K562 (cell line): ENCODE measurements around the gene MATCAP1. TPM values are rescaled to one million over a fixed set of nuclear protein-coding genes. Genes with fewer than 3 reads are reported as not detected.

ENCODE experiments used
- BCOR ChIP-seq: fragments of 450-650 bp; IDR thresholded peaks from 2 replicates; pipeline ENCODE4 v1.6.1; 2016
- CAMTA2 ChIP-seq: fragments of 250-450 bp; sonication (Bioruptor Pico); conservative IDR thresholded peaks from 2 replicates; pipeline ENCODE4 v1.5.1; 2022
- ETS2 ChIP-seq: IDR thresholded peaks from 2 replicates; pipeline ENCODE4 v1.6.1; 2016; ENCODE audit warnings: borderline replicate concordance, missing genetic modification characterization, mild to moderate bottlenecking, moderate library complexity, missing compliant biosample characterization; ENCODE audit not compliant: poor library complexity, severe bottlenecking
- HSF4 ChIP-seq: fragments of 250-450 bp; sonication (Bioruptor Pico); IDR thresholded peaks from 2 replicates; pipeline ENCODE4 v2.1.2; 2022; ENCODE audit warnings: mild to moderate bottlenecking, moderate library complexity, borderline replicate concordance
- MAZ ChIP-seq, 2 experiments: fragments of 450-650 bp in 1 of 2; sonication (generic) in 1 of 2; formaldehyde crosslinking; IDR thresholded peaks in 1 of 2; conservative IDR thresholded peaks in 1 of 2; 2 replicates each; pipeline versions ENCODE4 v1.4.0 to v1.5.0; 2020; ENCODE audit warnings: mild to moderate bottlenecking in 1 of 2, missing genetic modification reagents in 1 of 2
- NR2C2 ChIP-seq, 2 experiments: fragments of 200-800 bp in 1 of 2; sonication (Bioruptor generic) in 1 of 2; sonication (generic) in 1 of 2; formaldehyde crosslinking in 1 of 2; IDR thresholded peaks; 2 replicates each; pipeline versions ENCODE4 v1.6.1 to v1.8.0; 2016 to 2022; ENCODE audit warnings: mild to moderate bottlenecking in 1 of 2, missing compliant biosample characterization in 1 of 2, missing genetic modification characterization in 1 of 2, missing genetic modification reagents in 1 of 2
- POU5F1 ChIP-seq: fragments of 150-350 bp; IDR thresholded peaks from 2 replicates; pipeline ENCODE4 v1.6.1; 2014; ENCODE audit warnings: borderline replicate concordance, low read length, low read depth, mild to moderate bottlenecking; ENCODE audit not compliant: partially characterized antibody
- PTBP1 ChIP-seq: fragments of 200-400 bp; formaldehyde crosslinking; IDR thresholded peaks from 2 replicates; pipeline ENCODE4 v1.6.1; 2017; ENCODE audit warnings: low read depth, low read length
- RNF2 ChIP-seq: sonication (generic); IDR thresholded peaks from 2 replicates; pipeline ENCODE4 v1.6.1; 2016
- SMAD2 ChIP-seq: fragments of 150-350 bp; IDR thresholded peaks from 2 replicates; pipeline ENCODE4 v1.6.1; 2014; ENCODE audit warnings: low read depth, mild to moderate bottlenecking, low read length
- SRSF3 ChIP-seq: fragments of 200-400 bp; formaldehyde crosslinking; IDR thresholded peaks from 2 replicates; pipeline ENCODE4 v1.6.1; 2016; ENCODE audit warnings: mild to moderate bottlenecking, low read length, moderate library complexity; ENCODE audit not compliant: insufficient read depth
- SRSF7 ChIP-seq: fragments of 200-400 bp; formaldehyde crosslinking; optimal IDR thresholded peaks from 2 replicates; pipeline ENCODE3; 2017; ENCODE audit warnings: mild to moderate bottlenecking, low read depth, low read length
- TAF15 ChIP-seq: fragments of 200-400 bp; formaldehyde crosslinking; IDR thresholded peaks from 2 replicates; pipeline ENCODE4 v1.6.1; 2017; ENCODE audit warnings: mild to moderate bottlenecking, low read depth, low read length, moderate library complexity
- U2AF1 ChIP-seq: fragments of 200-400 bp; formaldehyde crosslinking; optimal IDR thresholded peaks from 2 replicates; pipeline ENCODE3; 2017; ENCODE audit warnings: mild to moderate bottlenecking, low read depth, low read length, moderate library complexity
- YBX1 ChIP-seq: fragments of 450-650 bp; IDR thresholded peaks from 2 replicates; pipeline ENCODE4 v1.7.1; 2016; ENCODE audit warnings: mild to moderate bottlenecking
- ZEB2 ChIP-seq: fragments of 450-650 bp; IDR thresholded peaks from 2 replicates; pipeline ENCODE4 v1.6.1; 2016
- ZNF408 ChIP-seq: fragments of 250-450 bp; sonication (Bioruptor Pico); IDR thresholded peaks from 2 replicates; pipeline ENCODE4 v1.4.0; 2020; ENCODE audit warnings: low read depth, mild to moderate bottlenecking, moderate library complexity
- polyA plus RNA-seq, 8 experiments: library from polyadenylated mRNA; depleted of rRNA in 4 of 8; stranded (reverse) in 5 of 8; unstranded in 3 of 8; fragments of >200 nt; fragmentation: Nextera tagmentation in 2 of 8; fragmentation: Illumina TruSeq in 1 of 8; extraction: Ambion mirVana in 2 of 8; extraction: Trizol in 1 of 8; gene quantifications; 2 replicates each; pipeline versions ENCODE4 v1.2.1 to v1.2.3, GENCODE V29; 2011 to 2014; ENCODE audit warnings: inconsistent platforms in 1 of 8, missing spikeins in 1 of 8
- total RNA-seq, 7 experiments: library from RNA; depleted of rRNA in 6 of 7; stranded (reverse); fragments of >200 nt in 6 of 7; fragmentation: Illumina TruSeq in 2 of 7; extraction: Trizol in 2 of 7; gene quantifications; 2 replicates each; pipeline versions ENCODE4 v1.2.1 to v1.2.3, GENCODE V29; 2011 to 2021; ENCODE audit warnings: low replicate concordance in 1 of 7
- TF ChIP-seq, protein P1 (sequence below): IDR thresholded peaks from 2 replicates; pipeline ENCODE4 v1.6.1; 2016; ENCODE audit warnings: missing genetic modification characterization, missing compliant biosample characterization
- TF ChIP-seq, protein P2 (sequence below): sonication (generic); formaldehyde crosslinking; IDR thresholded peaks from 2 replicates; pipeline ENCODE4 v1.9.0; 2022; ENCODE audit warnings: mild to moderate bottlenecking, missing genetic modification reagents
- TF ChIP-seq, protein P3 (sequence below), 2 experiments: fragments of 200-800 bp in 1 of 2; sonication (Bioruptor generic) in 1 of 2; sonication (generic) in 1 of 2; formaldehyde crosslinking in 1 of 2; IDR thresholded peaks in 1 of 2; conservative IDR thresholded peaks in 1 of 2; 2 replicates each; pipeline versions ENCODE4 v1.5.0 to v1.6.1; 2016 to 2020; ENCODE audit warnings: missing compliant biosample characterization in 1 of 2, missing genetic modification characterization in 1 of 2, missing genetic modification reagents in 1 of 2
- TF ChIP-seq, protein P4 (sequence below): fragments of 450-650 bp; conservative IDR thresholded peaks from 2 replicates; pipeline ENCODE4 v1.6.1; 2016; ENCODE audit warnings: missing genetic modification characterization, low read depth, mild to moderate bottlenecking, missing compliant biosample characterization, moderate library complexity
- TF ChIP-seq, protein P5 (sequence below): IDR thresholded peaks from 2 replicates; pipeline ENCODE4 v1.6.1; 2012; ENCODE audit warnings: low read depth, low read length, improper control_type of control experiment, borderline replicate concordance

MATCAP1 gene
- total and polyA plus RNA-seq, 9 of the 15 experiments (the other 6 are each of a cell fraction or from before 2014, with no cell fraction given) = 3.4 to 20.5 (median 10.3) TPM

DNA sequence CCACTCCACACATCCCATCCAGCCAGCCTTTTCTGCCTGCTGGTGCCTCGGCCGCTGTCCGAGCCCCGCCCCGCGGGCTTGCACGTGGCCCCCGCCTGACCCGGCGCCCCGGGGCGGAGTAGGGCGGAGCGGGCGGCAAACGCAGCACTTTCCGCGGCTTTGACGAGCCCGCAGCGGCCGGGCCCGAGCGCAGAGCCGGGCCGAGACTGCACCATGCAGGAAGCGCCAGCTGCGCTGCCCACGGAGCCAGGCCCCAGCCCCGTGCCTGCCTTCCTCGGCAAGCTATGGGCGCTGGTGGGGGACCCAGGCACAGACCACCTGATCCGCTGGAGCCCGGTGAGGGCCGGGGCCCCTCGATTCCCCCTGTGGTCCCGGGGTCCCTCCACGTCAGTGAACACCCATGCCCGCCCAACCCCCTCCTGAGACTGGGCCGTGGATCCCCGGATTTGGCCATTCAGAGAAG, 19.1 kb downstream of the MATCAP1 start, which contains the start of gene HSF4 (continued):
- TF ChIP-seq HSF4 (CRISPR knock-in tag) (no peak), SRSF3 (no peak), YBX1 (no peak), U2AF1 (peak; percentile 61), SMAD2 (no peak), ZEB2 (no peak), CAMTA2 (CRISPR knock-in tag) (no peak), SRSF7 (no peak), TAF15 (no peak), POU5F1 (no peak), RNF2 (no peak), ZNF408 (CRISPR knock-in tag) (no peak), BCOR (no peak), PTBP1 (0 out of 2 replicates have a peak, but pooled peaks have one; percentile 46), NR2C2 (CRISPR knock-in tag; IDR thresholded peaks at IDR 0.05) (no peak), NR2C2 (tag; IDR thresholded peaks at IDR 0.05) (peak; percentile 82), ETS2 (no peak), MAZ (CRISPR knock-in tag; conservative IDR thresholded peaks at IDR 0.05 in 1 of 2, IDR thresholded peaks at IDR 0.05 in 1 of 2) (peak; percentile 66 to 86; a peak in 3 of 4 replicates)
- TF ChIP-seq, protein P1, sequence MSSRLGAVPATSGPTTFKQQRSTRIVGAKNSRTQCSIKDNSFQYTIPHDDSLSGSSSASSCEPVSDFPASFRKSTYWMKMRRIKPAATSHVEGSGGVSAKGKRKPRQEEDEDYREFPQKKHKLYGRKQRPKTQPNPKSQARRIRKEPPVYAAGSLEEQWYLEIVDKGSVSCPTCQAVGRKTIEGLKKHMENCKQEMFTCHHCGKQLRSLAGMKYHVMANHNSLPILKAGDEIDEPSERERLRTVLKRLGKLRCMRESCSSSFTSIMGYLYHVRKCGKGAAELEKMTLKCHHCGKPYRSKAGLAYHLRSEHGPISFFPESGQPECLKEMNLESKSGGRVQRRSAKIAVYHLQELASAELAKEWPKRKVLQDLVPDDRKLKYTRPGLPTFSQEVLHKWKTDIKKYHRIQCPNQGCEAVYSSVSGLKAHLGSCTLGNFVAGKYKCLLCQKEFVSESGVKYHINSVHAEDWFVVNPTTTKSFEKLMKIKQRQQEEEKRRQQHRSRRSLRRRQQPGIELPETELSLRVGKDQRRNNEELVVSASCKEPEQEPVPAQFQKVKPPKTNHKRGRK (tag) = no peak
- TF ChIP-seq, protein P2, sequence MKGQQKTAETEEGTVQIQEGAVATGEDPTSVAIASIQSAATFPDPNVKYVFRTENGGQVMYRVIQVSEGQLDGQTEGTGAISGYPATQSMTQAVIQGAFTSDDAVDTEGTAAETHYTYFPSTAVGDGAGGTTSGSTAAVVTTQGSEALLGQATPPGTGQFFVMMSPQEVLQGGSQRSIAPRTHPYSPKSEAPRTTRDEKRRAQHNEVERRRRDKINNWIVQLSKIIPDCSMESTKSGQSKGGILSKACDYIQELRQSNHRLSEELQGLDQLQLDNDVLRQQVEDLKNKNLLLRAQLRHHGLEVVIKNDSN (CRISPR knock-in tag) = peak; percentile 77
- TF ChIP-seq, protein P3, sequence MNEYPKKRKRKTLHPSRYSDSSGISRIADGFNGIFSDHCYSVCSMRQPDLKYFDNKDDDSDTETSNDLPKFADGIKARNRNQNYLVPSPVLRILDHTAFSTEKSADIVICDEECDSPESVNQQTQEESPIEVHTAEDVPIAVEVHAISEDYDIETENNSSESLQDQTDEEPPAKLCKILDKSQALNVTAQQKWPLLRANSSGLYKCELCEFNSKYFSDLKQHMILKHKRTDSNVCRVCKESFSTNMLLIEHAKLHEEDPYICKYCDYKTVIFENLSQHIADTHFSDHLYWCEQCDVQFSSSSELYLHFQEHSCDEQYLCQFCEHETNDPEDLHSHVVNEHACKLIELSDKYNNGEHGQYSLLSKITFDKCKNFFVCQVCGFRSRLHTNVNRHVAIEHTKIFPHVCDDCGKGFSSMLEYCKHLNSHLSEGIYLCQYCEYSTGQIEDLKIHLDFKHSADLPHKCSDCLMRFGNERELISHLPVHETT (CRISPR knock-in tag; conservative IDR thresholded peaks at IDR 0.05 in 1 of 2, IDR thresholded peaks at IDR 0.05 in 1 of 2) = peak in 1 of 2 experiments; percentile 55; a peak in 1 of 4 replicates
- TF ChIP-seq, protein P4, sequence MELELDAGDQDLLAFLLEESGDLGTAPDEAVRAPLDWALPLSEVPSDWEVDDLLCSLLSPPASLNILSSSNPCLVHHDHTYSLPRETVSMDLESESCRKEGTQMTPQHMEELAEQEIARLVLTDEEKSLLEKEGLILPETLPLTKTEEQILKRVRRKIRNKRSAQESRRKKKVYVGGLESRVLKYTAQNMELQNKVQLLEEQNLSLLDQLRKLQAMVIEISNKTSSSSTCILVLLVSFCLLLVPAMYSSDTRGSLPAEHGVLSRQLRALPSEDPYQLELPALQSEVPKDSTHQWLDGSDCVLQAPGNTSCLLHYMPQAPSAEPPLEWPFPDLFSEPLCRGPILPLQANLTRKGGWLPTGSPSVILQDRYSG (tag) = no peak
- TF ChIP-seq, protein P5, sequence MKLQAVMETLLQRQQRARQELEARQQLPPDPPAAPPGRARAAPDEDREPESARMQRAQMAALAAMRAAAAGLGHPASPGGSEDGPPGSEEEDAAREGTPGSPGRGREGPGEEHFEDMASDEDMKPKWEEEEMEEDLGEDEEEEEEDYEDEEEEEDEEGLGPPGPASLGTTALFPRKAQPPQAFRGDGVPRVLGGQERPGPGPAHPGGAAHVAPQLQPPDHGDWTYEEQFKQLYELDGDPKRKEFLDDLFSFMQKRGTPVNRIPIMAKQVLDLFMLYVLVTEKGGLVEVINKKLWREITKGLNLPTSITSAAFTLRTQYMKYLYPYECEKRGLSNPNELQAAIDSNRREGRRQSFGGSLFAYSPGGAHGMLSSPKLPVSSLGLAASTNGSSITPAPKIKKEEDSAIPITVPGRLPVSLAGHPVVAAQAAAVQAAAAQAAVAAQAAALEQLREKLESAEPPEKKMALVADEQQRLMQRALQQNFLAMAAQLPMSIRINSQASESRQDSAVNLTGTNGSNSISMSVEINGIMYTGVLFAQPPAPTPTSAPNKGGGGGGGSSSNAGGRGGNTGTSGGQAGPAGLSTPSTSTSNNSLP = no peak
